Fibroblast of lung (primary cell): ENCODE results near the gene ZNG1F.
"Not testable (repeated sequence)": the region's sequence is repeated elsewhere in the genome, so short reads cannot be mapped to it uniquely, and the experiment has no call there.

Experiments used
- EZH2 ChIP-seq: IDR thresholded peaks from 2 replicates; pipeline ENCODE4 v1.5.1; 2012; ENCODE audit warnings: low read length, control low read depth, mild to moderate bottlenecking; ENCODE audit errors: missing control alignments
- TF ChIP-seq, protein P1 (sequence below), 2 donors: IDR thresholded peaks in 1 of 2; conservative IDR thresholded peaks in 1 of 2; 1 replicate in 1 of 2; 2 replicates in 1 of 2; pipeline ENCODE4 v1.5.1; 2011 to 2012; ENCODE audit warnings: low read length in 2 of 2, control low read depth in 1 of 2, inconsistent platforms in 1 of 2, low read depth in 1 of 2, mild to moderate bottlenecking in 1 of 2

DNA sequence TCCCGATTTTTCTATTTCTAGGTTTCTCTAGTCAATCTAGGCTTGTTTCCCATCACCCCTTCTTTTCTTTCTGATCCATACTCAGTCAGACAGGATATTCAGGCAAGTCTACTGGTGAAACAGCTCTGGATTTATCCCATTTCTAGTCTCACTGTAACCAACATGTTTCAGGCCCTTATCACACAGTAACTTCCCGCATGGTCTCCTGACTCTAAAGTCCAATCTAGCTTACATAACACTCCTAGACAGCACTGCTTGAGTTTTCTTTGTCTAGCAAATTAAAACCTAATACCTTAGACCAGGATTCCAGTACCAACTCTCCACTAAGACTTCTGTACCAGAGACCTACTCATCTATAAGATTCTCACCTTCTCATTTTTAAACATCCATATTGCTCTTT is 47.2 kb downstream of the ZNG1F start:
- TF ChIP-seq, protein P1, sequence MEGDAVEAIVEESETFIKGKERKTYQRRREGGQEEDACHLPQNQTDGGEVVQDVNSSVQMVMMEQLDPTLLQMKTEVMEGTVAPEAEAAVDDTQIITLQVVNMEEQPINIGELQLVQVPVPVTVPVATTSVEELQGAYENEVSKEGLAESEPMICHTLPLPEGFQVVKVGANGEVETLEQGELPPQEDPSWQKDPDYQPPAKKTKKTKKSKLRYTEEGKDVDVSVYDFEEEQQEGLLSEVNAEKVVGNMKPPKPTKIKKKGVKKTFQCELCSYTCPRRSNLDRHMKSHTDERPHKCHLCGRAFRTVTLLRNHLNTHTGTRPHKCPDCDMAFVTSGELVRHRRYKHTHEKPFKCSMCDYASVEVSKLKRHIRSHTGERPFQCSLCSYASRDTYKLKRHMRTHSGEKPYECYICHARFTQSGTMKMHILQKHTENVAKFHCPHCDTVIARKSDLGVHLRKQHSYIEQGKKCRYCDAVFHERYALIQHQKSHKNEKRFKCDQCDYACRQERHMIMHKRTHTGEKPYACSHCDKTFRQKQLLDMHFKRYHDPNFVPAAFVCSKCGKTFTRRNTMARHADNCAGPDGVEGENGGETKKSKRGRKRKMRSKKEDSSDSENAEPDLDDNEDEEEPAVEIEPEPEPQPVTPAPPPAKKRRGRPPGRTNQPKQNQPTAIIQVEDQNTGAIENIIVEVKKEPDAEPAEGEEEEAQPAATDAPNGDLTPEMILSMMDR (conservative IDR thresholded peaks at IDR 0.05 in 1 of 2, IDR thresholded peaks at IDR 0.05 in 1 of 2; ENCODE audit: low read depth in 1 of 2, low read length in 2 of 2): not testable (repeated sequence)
- not testable (repeated sequence) for TF ChIP-seq EZH2
